Panc1 (cell line): ENCODE results near the gene MINDY4B.
A peak's percentile ranks its signal among the peaks of the same experiment; 100 is the strongest.

ENCODE experiments used
- CTCF ChIP-seq: fragments of 450-650 bp; IDR thresholded peaks from 2 replicates; pipeline ENCODE4 v1.5.1; 2017; ENCODE audit warnings: mild to moderate bottlenecking
- POLR2AphosphoS5 ChIP-seq: IDR thresholded peaks from 2 replicates; pipeline ENCODE4 v1.6.1; 2012; ENCODE audit warnings: mild to moderate bottlenecking, low read depth, low read length, moderate library complexity
- REST ChIP-seq, 2 experiments: IDR thresholded peaks; 2 replicates each; pipeline ENCODE4 v1.6.1; 2011 to 2012; ENCODE audit warnings: low read depth in 2 of 2, control low read depth in 1 of 2, low read length in 1 of 2, mild to moderate bottlenecking in 1 of 2, moderate library complexity in 1 of 2; ENCODE audit not compliant: insufficient read depth in 1 of 2
- SIN3A ChIP-seq: IDR thresholded peaks from 2 replicates; pipeline ENCODE4 v1.6.1; 2012; ENCODE audit warnings: low read depth, mild to moderate bottlenecking, low read length, moderate library complexity, borderline replicate concordance; ENCODE audit not compliant: insufficient read depth
- TCF7L2 ChIP-seq: IDR thresholded peaks from 2 replicates; pipeline ENCODE4 v1.6.1; 2011; ENCODE audit warnings: mild to moderate bottlenecking, low read depth, low read length, inconsistent platforms

GRCh38 chr3:150925751-150926201 lies 20.5 kb upstream of the MINDY4B start:
- TF ChIP-seq CTCF (peak; percentile 90), POLR2AphosphoS5 (no peak), REST (IDR thresholded peaks at IDR 0.05; ENCODE audit: insufficient read depth in 1 of 2, low read depth in 2 of 2, low read length in 1 of 2) (no peak), SIN3A (no peak), TCF7L2 (no peak)
